ENCODE data around the gene PER3.
A peak's percentile ranks its signal among the peaks of the same experiment; 100 is the strongest.

The PER3 gene

DNA sequence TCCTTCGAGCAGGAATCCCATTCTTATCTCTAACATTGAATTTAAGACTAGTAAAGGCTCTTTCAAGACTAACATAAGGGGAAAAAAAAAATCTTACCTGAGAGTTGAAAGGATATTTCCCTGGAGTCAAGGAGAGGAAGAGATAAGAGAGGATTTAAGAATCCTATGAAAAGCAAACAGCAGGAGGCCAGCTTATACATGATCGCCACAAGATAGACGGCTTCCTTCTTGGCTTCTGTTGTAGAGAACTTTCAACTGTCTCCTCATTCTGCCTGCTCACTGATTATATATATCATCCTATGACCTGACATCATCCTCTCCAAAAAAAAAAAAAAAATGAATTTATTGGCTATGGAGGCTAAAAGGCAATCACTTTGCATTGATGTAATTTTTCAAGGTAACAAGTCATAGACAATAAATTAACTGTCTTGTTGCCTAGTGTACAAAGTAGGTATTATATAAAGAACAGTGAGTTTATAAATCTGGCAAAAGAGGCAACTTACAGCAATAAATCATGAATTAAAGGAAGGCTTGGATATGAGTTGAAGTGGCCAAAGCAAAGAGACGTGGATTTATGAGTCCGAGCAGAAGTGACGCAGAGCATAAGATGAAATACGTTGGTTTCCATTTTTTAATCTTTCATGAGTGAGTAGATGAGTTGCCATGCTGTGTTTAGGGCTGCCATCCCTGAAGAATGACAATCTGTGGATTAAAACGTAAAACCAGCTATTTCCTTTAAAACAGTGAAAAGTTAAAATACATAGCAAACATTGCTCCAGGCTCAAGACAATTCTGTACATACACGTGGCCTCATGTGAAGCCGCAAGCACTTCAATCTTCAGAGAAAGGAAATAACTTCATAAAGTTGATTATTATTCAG is 69.0 kb downstream of the PER3 start, which contains the start of gene UTS2:
UTS2 (minus strand) TSS at position 262 of the 880 bp plus-strand sequence; CDS start at position 200, 62 bp downstream.
- peaks cover 8% of the 10 kb centered on the region for H3K4me1 ChIP-seq (ENCODE audit: control insufficient read depth, low read length)
- no peaks in the 10 kb centered on the region for H3K27me3 ChIP-seq (ENCODE audit: control insufficient read depth, low read length)
- H3K4me2 ChIP-seq (ENCODE audit: low read length) = no peak within 1 kb of the TSS
- TF ChIP-seq, protein P1, sequence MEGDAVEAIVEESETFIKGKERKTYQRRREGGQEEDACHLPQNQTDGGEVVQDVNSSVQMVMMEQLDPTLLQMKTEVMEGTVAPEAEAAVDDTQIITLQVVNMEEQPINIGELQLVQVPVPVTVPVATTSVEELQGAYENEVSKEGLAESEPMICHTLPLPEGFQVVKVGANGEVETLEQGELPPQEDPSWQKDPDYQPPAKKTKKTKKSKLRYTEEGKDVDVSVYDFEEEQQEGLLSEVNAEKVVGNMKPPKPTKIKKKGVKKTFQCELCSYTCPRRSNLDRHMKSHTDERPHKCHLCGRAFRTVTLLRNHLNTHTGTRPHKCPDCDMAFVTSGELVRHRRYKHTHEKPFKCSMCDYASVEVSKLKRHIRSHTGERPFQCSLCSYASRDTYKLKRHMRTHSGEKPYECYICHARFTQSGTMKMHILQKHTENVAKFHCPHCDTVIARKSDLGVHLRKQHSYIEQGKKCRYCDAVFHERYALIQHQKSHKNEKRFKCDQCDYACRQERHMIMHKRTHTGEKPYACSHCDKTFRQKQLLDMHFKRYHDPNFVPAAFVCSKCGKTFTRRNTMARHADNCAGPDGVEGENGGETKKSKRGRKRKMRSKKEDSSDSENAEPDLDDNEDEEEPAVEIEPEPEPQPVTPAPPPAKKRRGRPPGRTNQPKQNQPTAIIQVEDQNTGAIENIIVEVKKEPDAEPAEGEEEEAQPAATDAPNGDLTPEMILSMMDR (IDR thresholded peaks at IDR 0.05; ENCODE audit: low read depth, low read length, poor library complexity, severe bottlenecking) = no peak
- no peak for TF ChIP-seq EZH2phosphoT487 (IDR thresholded peaks at IDR 0.05; ENCODE audit: borderline replicate concordance, low read length)
- H3K9me2 ChIP-seq (replicated peaks; ENCODE audit: control insufficient read depth, low read length) = no peaks in the 10 kb centered on the region
- no peak within 1 kb of the TSS for H3K27ac ChIP-seq (ENCODE audit: low read depth, low read length)
- H3K79me2 ChIP-seq (ENCODE audit: control insufficient read depth, low read length) = no peaks in the 10 kb centered on the region
- no peak within 1 kb of the TSS for H3K4me3 ChIP-seq (ENCODE audit: low read length)
- H3K9me3 ChIP-seq (ENCODE audit: control insufficient read depth, insufficient read depth, low read length) = no peaks in the 10 kb centered on the region
- H3K36me3 ChIP-seq (ENCODE audit: control insufficient read depth, low read length) = no peaks in the 10 kb centered on the region
- H4K20me1 ChIP-seq (ENCODE audit: control insufficient read depth, insufficient read depth, low read depth, low read length) = no peaks in the 10 kb centered on the region
- H3F3A ChIP-seq (ENCODE audit: control insufficient read depth, insufficient read depth) = no peaks in the 10 kb centered on the region

DNA sequence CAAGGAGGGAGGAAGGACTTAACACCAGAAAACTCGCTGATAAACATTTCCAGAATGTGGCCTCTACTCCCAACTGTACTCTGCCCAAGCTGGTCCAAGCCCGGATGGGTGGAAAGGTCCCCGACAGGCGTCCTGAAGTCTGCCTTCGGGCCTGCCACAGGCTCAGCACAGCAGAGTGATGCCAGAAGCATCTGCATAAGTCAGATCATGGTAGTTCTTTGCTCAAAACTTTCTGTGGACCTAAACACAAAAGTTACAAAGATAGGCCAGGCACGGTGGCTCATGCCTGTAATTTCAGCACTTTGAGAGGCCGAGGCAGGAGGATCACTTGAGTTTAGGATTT is 69.6 kb downstream of the PER3 start:
- H3K9me2 ChIP-seq (replicated peaks; ENCODE audit: control insufficient read depth, low read length) = no peaks in the 10 kb centered on the region
- H3K27me3 ChIP-seq (ENCODE audit: control insufficient read depth, low read length) = no peaks in the 10 kb centered on the region
- no peak overlapping the region for H3K4me3 ChIP-seq (ENCODE audit: low read length)
- H3F3A ChIP-seq (ENCODE audit: control insufficient read depth, insufficient read depth) = no peaks in the 10 kb centered on the region
- H3K4me2 ChIP-seq (ENCODE audit: low read length) = no peak overlapping the region
- TF ChIP-seq, protein P1 (IDR thresholded peaks at IDR 0.05; ENCODE audit: low read depth, low read length, poor library complexity, severe bottlenecking) = no peak
- TF ChIP-seq EZH2phosphoT487 (IDR thresholded peaks at IDR 0.05; ENCODE audit: borderline replicate concordance, low read length) = no peak
- H3K27ac ChIP-seq (ENCODE audit: low read depth, low read length) = no peak overlapping the region
- no peaks in the 10 kb centered on the region for H3K36me3 ChIP-seq (ENCODE audit: control insufficient read depth, low read length)
- peaks cover 8% of the 10 kb centered on the region for H3K4me1 ChIP-seq (ENCODE audit: control insufficient read depth, low read length)
- no peaks in the 10 kb centered on the region for H3K9me3 ChIP-seq (ENCODE audit: control insufficient read depth, insufficient read depth, low read length)
- no peaks in the 10 kb centered on the region for H4K20me1 ChIP-seq (ENCODE audit: control insufficient read depth, insufficient read depth, low read depth, low read length)
- H3K79me2 ChIP-seq (ENCODE audit: control insufficient read depth, low read length) = no peaks in the 10 kb centered on the region

DNA sequence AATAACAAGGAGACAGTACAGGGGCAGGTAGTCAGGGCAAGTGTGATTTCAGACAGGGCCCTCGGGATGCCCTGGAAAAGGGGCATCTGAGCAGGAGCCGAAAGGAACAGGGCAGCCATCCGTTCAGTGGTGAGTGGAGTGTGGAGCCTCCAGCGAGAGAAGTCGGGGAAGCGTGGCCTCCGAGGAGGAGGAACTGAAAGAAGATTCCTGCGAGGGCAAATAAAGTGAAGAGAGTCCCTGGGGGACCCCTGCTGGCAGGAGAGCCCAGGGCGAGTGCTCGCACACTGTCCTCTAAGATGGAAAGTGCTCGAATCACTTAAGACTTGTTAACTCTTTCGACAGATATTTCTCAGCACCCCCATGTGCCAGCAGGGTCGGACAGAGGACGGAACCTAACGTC is 72.3 kb downstream of the PER3 start:
- no peaks in the 10 kb centered on the region for H3K9me3 ChIP-seq (ENCODE audit: control insufficient read depth, insufficient read depth, low read length)
- no peaks in the 10 kb centered on the region for H3K79me2 ChIP-seq (ENCODE audit: control insufficient read depth, low read length)
- no peaks in the 10 kb centered on the region for H3F3A ChIP-seq (ENCODE audit: control insufficient read depth, insufficient read depth)
- H4K20me1 ChIP-seq (ENCODE audit: control insufficient read depth, insufficient read depth, low read depth, low read length) = no peaks in the 10 kb centered on the region
- H3K36me3 ChIP-seq (ENCODE audit: control insufficient read depth, low read length) = no peaks in the 10 kb centered on the region
- no peak overlapping the region for H3K27ac ChIP-seq (ENCODE audit: low read depth, low read length)
- H3K4me1 ChIP-seq (ENCODE audit: control insufficient read depth, low read length) = peaks cover 8% of the 10 kb centered on the region
- no peaks in the 10 kb centered on the region for H3K27me3 ChIP-seq (ENCODE audit: control insufficient read depth, low read length)
- TF ChIP-seq EZH2phosphoT487 (IDR thresholded peaks at IDR 0.05; ENCODE audit: borderline replicate concordance, low read length) = no peak
- TF ChIP-seq, protein P1 (IDR thresholded peaks at IDR 0.05; ENCODE audit: low read depth, low read length, poor library complexity, severe bottlenecking) = no peak
- H3K4me3 ChIP-seq (ENCODE audit: low read length) = no peak overlapping the region
- H3K9me2 ChIP-seq (replicated peaks; ENCODE audit: control insufficient read depth, low read length) = no peaks in the 10 kb centered on the region
- 0 out of 2 replicates have a peak overlapping the region, but pooled peaks have one; percentile 33 for H3K4me2 ChIP-seq (ENCODE audit: low read length)

Measured in DOHH2 (cell line).